NCI-H510A treated with DMSO at 0.1 percent for 48 hours (cell line): ENCODE measurements around the gene SLU7.

Experiments used
- DNase-seq: peaks from one replicate; lab custom pipeline; 2025; lab: John Stamatoyannopoulos, UW

SLU7 gene

DNA sequence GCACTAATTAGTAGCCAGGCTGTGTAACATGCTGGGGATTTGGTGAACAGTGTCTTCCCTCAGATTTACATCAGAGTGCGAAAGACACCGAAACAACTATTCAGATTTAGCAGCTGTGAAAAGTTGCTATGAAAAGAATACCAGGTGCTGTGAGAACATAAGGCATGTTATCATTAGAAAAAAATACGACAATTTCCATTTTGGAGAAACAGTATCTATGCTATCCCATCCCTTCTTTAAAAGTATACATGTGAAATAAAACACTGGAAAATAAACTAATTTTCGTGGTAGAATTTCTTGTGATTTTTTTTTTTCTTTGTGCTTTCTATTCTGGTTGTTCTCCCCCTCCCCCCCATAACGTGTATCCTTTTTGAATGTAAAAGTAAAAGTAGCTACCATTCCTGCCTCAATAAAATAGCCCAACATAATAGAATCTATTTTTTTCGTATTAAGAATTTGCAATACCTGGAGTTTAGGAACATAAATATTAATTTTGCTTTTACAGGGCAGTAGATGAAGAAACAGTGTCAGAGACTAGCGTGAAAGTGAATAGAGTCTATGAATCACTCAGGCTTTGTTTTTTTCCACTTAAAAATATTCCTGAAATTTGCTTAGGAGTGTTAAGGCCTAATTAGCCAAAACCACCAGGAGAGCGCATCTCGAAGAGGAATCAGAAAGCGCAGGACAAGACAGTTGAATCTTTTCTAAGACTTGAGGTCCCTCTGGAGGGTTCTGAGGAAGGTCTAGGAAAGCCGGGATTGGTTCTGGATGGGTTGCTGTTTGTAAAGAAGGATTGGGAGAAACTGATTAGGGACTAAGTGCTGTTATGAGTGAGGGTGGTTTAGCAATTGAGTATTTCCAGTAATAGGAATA, 813 bp upstream of the SLU7 start:
- DNase-seq: no peak

DNA sequence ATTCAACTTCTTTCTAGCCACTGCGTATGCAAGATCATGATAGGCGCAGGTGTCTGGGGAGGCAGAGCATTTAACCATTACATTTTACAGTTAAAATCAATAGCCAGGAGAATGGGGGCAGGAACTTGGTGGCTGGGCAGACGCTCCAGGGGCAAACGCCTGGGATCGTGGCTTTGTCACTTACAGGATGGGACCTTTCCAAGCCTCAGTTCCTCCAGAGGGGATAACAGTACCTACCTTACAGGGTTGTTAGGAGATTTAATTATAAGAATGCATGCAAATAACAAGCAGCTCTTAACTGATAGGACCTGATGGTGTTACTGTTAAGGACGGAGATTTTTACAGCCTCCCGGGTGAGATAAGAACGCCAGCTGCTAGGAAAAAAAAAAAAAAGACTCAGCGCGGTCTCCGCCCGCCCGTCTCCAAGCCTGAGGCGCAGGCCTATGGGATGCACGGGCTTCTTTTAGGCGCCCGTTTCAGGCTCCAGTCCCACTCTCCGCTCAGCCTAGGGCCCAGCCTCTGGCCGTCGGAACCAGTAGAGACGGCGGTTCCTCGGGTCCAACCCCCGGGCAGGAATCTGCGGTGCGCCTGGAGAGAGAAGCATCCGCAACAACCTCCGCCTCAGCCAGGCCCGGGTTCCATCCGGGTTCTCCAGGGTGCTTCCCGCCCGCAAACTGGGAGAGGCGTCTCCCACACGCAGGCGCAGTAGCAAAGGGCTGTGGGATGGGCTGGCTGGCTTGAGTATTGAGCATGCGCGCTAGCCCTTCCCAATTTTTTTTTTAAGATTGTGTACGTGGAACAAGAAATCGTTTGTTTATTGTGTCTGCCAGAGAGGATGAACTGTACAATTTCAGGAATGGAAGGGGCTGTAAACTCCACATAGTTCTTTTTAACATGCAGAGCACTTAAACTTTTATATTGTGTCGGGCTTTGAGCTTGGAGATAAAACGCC, 19.2 kb downstream of the SLU7 start, which contains the start of gene FAM200C:
TSS of gene FAM200C (minus strand) at position 653 of the 952 bp plus-strand sequence. CDS start 4,564 bp downstream, outside the sequence.
- peak; percentile 82 for DNase-seq

DNA sequence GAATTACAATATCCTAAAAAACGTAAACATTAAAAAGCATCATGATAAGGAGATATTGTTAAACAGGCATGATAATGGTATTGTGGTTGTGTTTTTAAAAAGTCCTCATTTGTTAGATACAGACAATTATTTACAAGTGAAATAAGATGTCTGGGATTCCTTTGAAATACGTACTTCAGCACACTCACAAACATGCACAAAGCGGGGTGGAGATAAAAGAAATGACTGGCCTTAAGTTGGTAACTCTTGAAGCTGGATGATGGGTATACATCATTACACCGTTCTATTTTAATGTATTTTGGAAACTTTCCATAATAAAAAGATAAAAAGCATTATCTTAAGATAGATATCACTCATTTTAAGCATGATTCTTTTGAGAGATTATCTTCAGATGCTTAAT, 20.1 kb downstream of the SLU7 start:
- no peak for DNase-seq

DNA sequence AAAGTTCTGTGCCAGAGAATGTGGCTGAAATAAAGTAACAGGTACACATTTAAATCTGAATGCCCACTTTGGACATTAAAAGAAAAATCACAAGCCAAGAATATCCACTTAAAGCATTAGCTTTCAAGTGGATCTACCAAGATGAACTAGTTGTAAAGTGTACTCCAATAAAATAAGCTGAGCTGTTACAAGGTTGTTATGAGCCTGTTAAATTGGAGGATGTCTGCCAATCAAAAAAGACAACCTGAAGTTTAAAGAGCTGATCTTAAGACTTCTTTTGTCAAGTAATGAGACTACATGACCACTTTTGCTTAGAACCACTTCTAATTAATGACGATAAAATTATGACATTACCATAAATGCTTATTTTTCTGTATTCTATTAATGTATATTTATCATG, 21.4 kb downstream of the SLU7 start:
- no peak for DNase-seq

DNA sequence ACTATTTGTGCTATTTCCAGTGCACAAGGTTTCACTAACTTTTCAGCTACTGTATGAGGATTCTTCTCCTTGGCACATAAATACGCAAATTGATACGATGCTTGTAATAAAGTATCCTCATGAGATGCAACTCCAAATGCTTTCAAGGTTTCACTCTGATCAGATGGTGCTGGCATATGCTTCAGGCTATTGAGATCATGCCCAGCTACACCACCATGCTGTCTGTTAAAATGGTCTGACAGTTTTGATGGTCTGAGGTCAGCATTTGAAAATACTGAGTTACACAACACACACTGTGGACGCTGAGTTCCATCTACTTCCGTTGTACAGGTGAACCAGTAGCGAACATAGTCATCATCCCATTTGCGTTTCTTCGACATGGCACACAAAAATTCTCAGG, 23.8 kb downstream of the SLU7 start:
- DNase-seq: no peak

DNA sequence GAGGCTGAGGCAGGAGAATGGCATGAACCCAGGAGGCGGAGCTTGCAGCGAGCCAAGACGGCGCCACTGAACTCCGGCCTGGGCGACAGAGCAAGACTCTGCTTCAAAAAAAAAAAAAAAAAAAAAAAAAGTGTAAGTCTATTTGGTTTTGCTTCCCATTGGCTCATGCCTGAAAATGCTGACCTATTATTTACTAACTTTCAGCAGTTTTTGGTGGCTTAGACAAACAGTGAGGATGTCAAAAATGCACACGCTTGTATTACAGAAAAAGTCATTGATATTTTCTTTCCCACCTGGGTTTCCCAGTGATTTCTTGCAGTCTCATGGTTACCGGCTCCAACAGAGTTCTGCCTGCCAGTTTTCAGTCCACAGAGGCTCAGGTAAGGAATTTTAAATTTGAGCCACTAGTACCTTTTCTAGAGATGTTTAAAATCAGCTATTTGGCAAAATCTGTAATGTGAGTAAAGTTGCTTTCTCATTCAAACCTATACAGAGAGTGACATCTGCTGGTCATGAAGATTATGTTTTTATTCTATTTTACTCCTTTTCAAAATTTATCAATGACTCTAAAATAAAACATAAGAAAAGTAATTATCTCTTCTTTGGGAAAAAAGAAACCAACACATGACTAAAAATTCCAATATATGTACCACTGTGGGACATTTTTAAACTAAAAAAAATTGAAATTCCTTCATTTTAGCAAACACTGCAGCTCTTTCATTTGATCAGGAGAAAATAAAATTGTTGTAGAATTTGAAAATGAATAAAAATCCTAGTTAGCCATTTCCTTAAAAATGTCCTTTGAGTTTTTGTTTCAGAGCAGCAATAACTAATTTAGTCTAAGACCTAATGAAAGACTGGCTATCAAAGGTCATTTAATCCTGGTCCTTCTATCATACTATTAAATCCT, 27.8 kb downstream of the SLU7 start:
- no peak for DNase-seq

DNA sequence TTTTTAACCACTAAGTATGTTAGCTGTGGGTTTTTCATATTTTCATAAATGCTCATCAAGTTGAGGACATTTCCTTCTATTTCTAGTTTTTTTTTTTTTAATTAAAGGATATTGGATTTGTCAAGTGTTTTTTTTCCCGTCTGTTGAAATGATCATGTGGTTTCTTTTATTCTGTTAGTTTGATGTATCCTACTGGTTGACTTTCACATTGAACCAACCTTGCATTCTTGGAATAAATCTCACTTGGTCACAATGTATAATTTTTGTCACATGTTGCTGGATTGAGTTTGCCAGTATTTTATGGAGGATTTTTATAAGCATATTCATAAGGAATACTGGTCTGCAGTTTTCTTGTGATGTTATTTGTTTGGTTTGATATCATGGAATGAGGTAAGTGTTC, 31.4 kb downstream of the SLU7 start:
- DNase-seq: no peak

DNA sequence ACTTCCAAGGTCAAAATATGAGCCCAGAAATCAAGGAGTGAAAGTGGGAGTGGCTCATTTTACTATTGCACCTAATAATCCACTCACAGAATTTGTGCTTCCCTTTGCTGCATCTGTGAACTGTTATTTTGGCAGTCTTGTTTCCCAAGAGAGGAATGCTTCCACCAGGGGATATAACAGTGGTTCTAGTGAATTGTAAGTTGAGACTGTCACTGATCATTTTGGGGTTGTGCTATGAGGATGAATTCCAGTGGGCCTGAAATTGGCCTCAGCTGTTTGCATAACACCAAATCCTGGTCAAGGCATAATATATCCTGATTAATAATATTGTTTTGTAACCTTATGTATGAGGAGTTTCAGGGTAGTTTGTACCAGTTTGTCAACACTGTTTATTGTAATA, 33.4 kb downstream of the SLU7 start:
- DNase-seq: no peak

DNA sequence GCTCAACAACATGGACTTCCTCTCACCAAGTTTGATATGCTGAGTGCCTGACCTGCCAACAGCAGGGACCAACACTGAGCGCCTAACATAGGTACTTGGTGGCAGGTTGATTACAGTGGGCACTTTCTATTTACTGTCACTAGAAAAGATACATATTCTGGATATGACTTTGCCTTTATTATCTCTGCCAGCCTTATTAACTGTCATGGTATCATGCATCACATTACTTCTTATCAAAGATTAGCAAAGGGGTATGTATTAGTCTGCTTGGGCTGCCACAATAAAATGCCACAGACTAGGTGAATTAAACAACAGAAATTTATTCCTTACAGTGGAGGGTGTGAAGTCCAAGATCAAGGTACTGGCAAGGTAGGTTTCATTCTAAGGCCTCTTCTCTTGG, 34.2 kb downstream of the SLU7 start:
- DNase-seq: no peak

DNA sequence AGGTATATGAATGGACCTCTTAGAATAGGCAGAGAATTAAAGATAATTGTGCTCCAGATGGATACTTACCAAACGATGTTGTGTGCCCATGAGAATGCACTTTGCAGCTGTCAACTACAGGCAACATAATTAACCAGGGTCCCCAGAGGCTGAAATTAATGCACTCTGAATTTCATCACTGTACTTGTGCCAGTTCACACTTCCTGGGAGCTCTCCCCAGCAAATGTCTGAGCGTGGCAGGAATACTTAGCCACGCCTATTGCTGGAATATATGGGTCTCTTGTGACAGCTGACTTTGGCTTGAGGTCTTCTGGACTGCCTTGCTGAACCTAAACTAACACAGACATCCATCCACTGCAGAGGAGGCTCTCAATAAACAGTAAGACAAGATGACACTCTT, 36.5 kb downstream of the SLU7 start:
- DNase-seq: no peak

DNA sequence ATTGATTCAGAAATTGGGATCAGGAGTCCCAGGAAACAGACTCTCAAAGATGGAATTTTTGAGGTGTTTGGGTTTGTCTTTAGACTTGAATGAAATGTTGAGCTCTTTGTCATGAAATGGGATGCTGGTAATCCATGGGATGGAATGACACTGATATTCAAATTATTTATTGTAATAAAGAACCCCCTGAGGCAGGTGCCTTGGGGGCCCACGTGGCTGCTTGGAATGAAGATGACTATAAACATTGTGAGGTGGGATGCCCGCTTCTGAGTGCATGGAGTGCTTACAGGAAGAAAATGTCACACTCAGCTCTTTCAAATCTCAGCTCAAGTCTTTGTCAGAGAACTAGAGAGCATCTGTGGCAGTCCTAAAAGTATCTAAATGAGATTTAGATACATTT, 38.8 kb downstream of the SLU7 start:
- no peak for DNase-seq

DNA sequence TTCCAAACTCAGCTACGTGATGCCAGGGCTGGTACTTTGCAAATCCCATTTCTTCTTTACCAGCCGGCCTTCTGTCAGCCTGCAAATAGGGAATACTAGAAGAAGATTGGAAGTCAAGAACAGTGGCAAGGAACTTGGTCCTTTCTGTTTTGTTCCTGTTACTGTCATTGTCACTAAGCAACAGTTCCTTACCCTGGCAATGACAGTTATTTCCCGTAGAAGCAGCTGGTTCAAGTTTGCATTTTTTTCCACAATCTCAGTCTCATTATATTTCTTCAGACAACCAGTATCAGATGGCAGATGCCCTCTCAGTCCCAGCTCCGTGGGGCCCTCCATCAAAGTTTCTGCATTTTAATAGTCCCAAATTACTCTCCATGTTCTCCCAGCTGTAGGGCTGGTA, 39.4 kb downstream of the SLU7 start:
- no peak for DNase-seq

DNA sequence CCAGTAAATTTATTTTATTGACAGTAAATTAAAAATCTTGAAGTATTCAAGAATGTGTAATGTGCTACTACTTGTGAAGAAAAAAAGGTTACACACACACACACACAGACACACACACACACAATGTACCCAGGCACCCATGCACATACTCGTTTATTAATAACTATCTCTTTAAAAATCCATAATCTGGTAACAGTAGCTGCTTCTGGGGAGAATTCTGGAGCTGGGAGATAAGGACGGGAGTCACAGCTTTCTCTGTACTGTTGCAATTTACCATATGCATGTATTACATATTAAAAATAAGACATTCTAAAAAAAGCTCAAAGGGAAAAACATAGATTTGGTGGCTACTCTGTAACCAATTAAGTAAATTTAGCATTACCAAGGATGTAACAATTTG, 40.6 kb downstream of the SLU7 start:
- DNase-seq: no peak

DNA sequence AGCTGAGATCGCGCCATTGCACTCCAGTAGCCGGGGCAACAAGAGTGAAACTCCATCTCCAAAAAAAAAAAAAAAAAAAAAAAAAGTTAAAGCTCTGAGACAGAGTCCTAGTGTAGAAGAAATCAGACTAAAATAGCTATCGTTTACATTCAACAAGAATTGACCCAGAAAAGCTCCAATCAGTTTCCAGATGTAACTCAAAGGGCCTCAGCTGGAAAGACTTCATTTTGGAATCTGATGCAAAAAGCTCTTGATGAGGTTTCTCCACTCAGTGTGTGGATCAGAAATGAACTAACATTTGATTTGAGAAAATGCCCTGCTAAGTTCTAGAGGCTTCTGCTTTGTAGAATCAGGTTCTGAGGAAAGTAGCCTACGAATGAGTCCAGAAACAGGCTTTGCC, 41.2 kb downstream of the SLU7 start:
- DNase-seq: no peak

DNA sequence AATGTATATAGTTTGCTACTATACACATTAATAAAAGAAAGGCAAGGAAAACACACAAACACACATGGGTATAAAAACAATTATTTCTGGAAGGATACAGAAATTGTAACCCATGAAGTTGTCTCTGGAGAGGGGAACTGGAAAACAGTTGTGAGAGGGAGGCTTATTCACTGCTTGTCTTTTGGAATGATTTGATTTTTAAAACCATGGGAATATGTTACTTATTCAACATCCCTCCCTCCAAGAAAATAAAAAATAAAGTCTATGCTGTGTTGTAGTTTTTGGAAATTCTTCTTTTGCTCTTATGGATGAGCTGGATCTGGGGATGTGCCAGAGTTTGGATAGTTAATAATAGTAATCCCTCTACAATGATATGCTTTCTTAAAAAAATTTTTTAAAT, 42.5 kb downstream of the SLU7 start:
- DNase-seq: no peak

DNA sequence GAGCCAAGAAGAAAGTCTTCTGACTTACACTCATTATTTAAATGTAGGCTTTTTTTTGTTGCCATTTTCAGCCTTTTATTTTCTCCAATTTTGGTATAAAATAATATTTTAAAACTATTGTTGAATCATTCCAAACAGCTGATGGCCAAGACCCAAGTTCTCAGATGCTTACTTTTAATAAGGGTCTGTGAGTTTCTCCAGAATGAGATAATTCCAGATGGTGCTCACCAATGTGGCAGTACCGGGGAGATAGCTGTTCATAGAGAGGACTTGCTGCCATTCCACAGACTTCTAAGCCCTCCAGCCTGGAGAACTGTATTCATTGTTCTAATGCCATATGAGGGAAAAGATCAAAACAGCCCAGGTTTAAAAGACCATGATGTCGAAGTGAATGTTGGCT, 43.2 kb downstream of the SLU7 start:
- no peak for DNase-seq

DNA sequence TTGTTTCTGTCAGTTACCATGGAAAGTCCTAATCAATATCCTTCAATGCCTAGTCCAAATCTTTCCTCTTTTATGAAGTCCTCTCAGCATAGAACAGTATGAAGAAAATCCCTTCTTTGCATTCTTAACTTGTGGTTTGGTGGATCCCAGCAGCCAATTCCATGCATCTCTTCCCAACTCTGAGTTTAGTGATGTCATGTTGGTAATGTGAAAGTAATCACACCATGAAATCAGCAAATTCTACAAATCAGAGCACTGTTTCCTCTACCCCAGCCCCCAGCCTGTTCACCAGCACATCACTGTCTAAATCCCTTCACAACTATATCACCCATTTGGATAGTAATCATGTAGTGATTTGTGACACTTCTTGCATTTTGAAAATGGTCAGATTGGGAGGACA, 43.7 kb downstream of the SLU7 start:
- DNase-seq: no peak

DNA sequence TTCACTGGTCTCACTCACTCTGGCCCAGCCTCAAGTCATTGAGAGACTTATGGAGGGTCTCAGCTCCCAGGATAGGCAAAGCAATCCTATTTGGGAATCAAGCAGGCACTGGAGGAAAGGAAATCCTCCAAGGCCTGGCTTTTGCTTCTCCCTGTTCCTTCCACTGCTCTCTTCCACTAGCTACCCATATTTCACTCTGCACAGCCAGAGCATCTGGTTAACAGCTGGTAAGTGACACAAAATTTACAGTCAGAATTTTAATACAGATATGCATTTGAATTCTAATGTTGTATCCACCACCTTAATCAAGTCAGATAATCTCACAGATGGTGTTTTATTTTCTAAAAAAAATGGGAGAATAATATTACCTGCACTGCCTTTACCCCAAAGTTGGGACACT, 47.6 kb downstream of the SLU7 start:
- no peak for DNase-seq

DNA sequence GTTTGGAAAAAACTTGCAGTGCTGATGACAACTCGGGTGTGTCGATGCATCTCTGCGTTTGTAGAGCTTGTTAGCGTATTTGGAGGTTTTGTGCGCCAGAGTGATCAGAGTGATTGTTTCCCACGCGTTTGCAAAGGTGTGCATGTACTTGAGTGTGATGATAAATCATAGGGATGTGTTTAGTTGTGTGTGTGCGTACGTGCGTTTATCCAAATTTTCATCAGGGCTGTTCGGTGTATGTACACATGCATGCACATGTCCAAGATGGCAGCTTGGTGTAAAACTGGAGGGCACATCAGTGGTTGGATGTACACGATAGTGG, 48.2 kb downstream of the SLU7 start:
- DNase-seq: no peak

DNA sequence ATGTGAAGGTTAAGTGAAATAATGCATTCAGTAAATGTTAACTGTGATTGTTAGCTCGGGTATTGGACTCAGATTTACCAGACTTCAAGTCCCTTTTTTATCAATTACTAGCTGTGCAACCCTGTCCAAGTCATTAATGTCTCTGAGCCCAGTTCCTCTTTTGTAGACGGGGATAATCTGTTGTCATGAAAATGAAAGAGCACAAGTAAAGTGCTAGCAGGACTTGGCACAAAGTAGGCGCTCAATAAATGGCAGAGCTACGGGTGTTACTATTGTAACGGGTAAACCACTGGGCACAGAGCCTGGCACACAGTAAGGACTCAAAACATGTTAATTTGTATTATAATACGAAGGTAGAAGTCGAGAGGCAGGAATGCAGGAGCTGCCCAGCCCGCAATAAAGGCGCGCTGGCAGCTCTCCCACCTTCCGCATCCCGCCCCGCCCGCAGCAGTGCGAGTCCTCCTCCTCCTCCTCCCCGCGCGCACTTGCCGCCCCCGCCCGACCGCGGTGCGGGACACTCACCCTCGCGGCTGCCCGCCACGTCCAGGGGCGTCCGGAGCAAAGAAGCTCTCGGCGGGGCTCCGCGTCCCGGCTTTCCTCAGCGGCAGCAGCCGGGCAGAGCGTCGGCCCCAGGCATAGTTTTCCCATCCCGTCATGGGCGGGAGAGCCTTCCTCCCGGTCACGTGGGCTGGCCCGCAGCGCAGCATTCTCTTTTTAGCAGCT, 48.7 kb downstream of the SLU7 start, which contains the start of gene C1QTNF2:
TSS of gene C1QTNF2 (minus strand) at position 637 of the 723 bp plus-strand sequence. CDS start 15,615 bp downstream, outside the sequence.
- no peak for DNase-seq

DNA sequence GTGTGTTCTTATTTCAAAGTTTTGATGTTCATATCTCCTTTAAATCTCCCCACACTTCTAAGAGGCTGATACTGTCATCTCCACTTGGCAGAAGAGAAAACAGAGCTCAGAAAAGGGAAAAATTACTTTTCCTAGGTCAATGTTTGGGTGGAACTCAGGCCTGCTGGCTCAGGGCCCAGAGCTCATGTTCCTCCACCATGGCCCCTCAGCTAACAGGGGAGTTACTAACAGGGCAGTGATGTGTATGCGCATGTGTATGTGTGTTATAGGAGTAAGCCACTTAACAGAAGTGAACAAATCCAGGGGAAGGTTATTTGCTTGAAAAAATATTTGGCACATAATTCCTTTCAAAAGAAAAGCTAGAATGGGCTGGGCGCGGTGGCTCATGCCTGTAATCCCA, 51.0 kb downstream of the SLU7 start:
- DNase-seq: no peak
